ENCODE results near the gene PRRC2B.

PRRC2B gene

DNA sequence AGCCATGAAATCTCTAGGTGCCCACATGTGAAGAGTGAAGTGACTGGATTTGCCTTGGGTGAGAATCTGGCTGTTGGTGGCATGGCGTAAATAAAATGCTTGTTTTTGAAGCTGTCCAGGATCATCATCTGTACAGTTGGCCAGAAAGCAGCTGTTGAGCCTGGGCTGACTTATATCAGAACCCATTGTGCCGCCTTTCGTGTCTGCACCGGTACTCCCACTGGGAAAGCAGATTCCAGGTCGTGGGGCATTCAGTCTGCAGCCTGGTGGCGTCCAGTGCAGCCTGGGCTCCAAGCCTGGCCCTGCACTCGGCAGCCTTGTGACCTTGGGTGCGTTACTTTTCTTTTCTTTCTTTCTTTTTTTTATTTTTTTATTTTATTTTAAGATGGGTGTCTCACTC is 27.8 kb downstream of the PRRC2B start:
- Histone ChIP-seq H4K20me1 (ENCODE audit: insufficient read depth, low read length) (peaks cover 94% of the 10 kb centered on the region), H3K4me2 (ENCODE audit: low read length) (no peak overlapping the region), H3K36me3 (replicated peaks; ENCODE audit: low read depth, low read length) (peaks cover 39% of the 10 kb centered on the region), H3K4me1 (ENCODE audit: low read length) (0 out of 2 replicates have a peak, but pooled peaks cover 3% of the 10 kb centered on the region), H3K27ac (ENCODE audit: low read length) (no peak overlapping the region), H2AFZ (ENCODE audit: low read depth, low read length) (no peak overlapping the region), H3K9ac (ENCODE audit: low read length) (no peak overlapping the region), H3K79me2 (ENCODE audit: low read length) (peaks cover 100% of the 10 kb centered on the region), H3K9me3 (ENCODE audit: insufficient read depth, low read length) (no peaks in the 10 kb centered on the region), H3K4me3 (ENCODE audit: low read length) (no peak overlapping the region), H3K27me3 (ENCODE audit: low read depth, low read length) (no peaks in the 10 kb centered on the region)
- TF ChIP-seq, protein P1, sequence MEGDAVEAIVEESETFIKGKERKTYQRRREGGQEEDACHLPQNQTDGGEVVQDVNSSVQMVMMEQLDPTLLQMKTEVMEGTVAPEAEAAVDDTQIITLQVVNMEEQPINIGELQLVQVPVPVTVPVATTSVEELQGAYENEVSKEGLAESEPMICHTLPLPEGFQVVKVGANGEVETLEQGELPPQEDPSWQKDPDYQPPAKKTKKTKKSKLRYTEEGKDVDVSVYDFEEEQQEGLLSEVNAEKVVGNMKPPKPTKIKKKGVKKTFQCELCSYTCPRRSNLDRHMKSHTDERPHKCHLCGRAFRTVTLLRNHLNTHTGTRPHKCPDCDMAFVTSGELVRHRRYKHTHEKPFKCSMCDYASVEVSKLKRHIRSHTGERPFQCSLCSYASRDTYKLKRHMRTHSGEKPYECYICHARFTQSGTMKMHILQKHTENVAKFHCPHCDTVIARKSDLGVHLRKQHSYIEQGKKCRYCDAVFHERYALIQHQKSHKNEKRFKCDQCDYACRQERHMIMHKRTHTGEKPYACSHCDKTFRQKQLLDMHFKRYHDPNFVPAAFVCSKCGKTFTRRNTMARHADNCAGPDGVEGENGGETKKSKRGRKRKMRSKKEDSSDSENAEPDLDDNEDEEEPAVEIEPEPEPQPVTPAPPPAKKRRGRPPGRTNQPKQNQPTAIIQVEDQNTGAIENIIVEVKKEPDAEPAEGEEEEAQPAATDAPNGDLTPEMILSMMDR (IDR thresholded peaks at IDR 0.05; ENCODE audit: low read depth, low read length), result no peak
- TF ChIP-seq EZH2phosphoT487 (IDR thresholded peaks at IDR 0.05; ENCODE audit: low read depth), result no peak

DNA sequence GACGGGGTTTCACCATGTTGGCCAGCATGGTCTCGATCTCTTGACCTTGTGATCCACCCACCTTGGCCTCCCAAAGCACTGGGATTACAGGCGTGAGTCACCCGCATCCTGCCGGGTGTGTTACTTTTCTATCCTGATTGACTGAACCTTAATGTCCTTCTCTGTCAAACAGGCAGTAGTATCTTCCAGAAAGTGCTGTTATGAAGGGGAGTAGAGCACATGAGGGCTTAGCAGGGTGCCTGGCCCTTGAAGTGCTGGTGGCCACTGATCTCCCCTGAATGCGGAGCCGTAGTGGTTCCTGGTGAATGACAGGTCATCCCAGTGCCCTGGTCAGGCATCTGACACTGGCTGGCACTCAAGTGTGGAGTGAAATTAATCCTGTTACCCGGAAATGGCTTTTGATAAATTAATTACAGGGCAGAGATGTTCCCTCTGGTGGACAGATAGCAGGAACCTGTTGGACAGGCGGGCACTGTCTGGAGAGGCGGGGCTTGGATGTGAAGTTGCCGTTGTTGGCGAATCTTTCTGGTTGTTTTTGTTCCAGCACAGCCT is 28.4 kb downstream of the PRRC2B start:
- peaks cover 92% of the 10 kb centered on the region for H4K20me1 ChIP-seq (ENCODE audit: insufficient read depth, low read length)
- no peak overlapping the region for H3K4me3 ChIP-seq (ENCODE audit: low read length)
- H3K4me2 ChIP-seq (ENCODE audit: low read length), result no peak overlapping the region
- peaks cover 100% of the 10 kb centered on the region for H3K79me2 ChIP-seq (ENCODE audit: low read length)
- no peak overlapping the region for H2AFZ ChIP-seq (ENCODE audit: low read depth, low read length)
- no peaks in the 10 kb centered on the region for H3K4me1 ChIP-seq (ENCODE audit: low read length)
- H3K27me3 ChIP-seq (ENCODE audit: low read depth, low read length), result no peaks in the 10 kb centered on the region
- H3K27ac ChIP-seq (ENCODE audit: low read length), result no peak overlapping the region
- TF ChIP-seq EZH2phosphoT487 (IDR thresholded peaks at IDR 0.05; ENCODE audit: low read depth), result no peak
- TF ChIP-seq, protein P1 (IDR thresholded peaks at IDR 0.05; ENCODE audit: low read depth, low read length), result no peak
- H3K36me3 ChIP-seq (replicated peaks; ENCODE audit: low read depth, low read length), result peaks cover 36% of the 10 kb centered on the region
- H3K9me3 ChIP-seq (ENCODE audit: insufficient read depth, low read length), result no peaks in the 10 kb centered on the region
- no peak overlapping the region for H3K9ac ChIP-seq (ENCODE audit: low read length)

GRCh38 chr9:131423171-131423581 is 29.3 kb downstream of the PRRC2B start:
- TF ChIP-seq EZH2phosphoT487 (IDR thresholded peaks at IDR 0.05; ENCODE audit: low read depth), result no peak
- TF ChIP-seq, protein P1 (IDR thresholded peaks at IDR 0.05; ENCODE audit: low read depth, low read length), result no peak
- H3K9ac ChIP-seq (ENCODE audit: low read length), result no peak overlapping the region
- peaks cover 100% of the 10 kb centered on the region for H3K79me2 ChIP-seq (ENCODE audit: low read length)
- no peaks in the 10 kb centered on the region for H3K4me1 ChIP-seq (ENCODE audit: low read length)
- no peak overlapping the region for H3K4me2 ChIP-seq (ENCODE audit: low read length)
- H2AFZ ChIP-seq (ENCODE audit: low read depth, low read length), result no peak overlapping the region
- H4K20me1 ChIP-seq (ENCODE audit: insufficient read depth, low read length), result peaks cover 88% of the 10 kb centered on the region
- peaks cover 31% of the 10 kb centered on the region for H3K36me3 ChIP-seq (replicated peaks; ENCODE audit: low read depth, low read length)
- no peaks in the 10 kb centered on the region for H3K27me3 ChIP-seq (ENCODE audit: low read depth, low read length)
- H3K4me3 ChIP-seq (ENCODE audit: low read length), result no peak overlapping the region
- H3K9me3 ChIP-seq (ENCODE audit: insufficient read depth, low read length), result no peaks in the 10 kb centered on the region
- no peak overlapping the region for H3K27ac ChIP-seq (ENCODE audit: low read length)

GRCh38 chr9:131426545-131426944 is 32.7 kb downstream of the PRRC2B start:
- Histone ChIP-seq H3K4me1 (ENCODE audit: low read length) (peaks cover 3% of the 10 kb centered on the region; the same call in 1 of the 2 replicates), H4K20me1 (ENCODE audit: insufficient read depth, low read length) (peaks cover 78% of the 10 kb centered on the region), H2AFZ (ENCODE audit: low read depth, low read length) (no peak overlapping the region), H3K27ac (ENCODE audit: low read length) (no peak overlapping the region), H3K9ac (ENCODE audit: low read length) (no peak overlapping the region), H3K4me2 (ENCODE audit: low read length) (no peak overlapping the region), H3K4me3 (ENCODE audit: low read length) (no peak overlapping the region), H3K27me3 (ENCODE audit: low read depth, low read length) (no peaks in the 10 kb centered on the region), H3K79me2 (ENCODE audit: low read length) (peaks cover 96% of the 10 kb centered on the region), H3K36me3 (replicated peaks; ENCODE audit: low read depth, low read length) (peaks cover 25% of the 10 kb centered on the region), H3K9me3 (ENCODE audit: insufficient read depth, low read length) (no peaks in the 10 kb centered on the region)
- TF ChIP-seq, protein P1 (IDR thresholded peaks at IDR 0.05; ENCODE audit: low read depth, low read length), result no peak
- no peak for TF ChIP-seq EZH2phosphoT487 (IDR thresholded peaks at IDR 0.05; ENCODE audit: low read depth)
